Fibroblast of lung (primary cell): ENCODE measurements around the gene CRADD. TPM values are rescaled to one million over a fixed set of nuclear protein-coding genes. Genes with fewer than 3 reads are reported as not detected.

Experiments
- DNase-seq, 2 donors: peaks; one replicate each; pipeline versions ENCODE4 v3.0.0 to v3.0.0-alpha.2; 2010; ENCODE audit warnings: low read depth in 2 of 2
- H2AFZ ChIP-seq: 2 replicates; pipeline ENCODE4 v1.5.1; 2012; ENCODE audit warnings: low read length, control low read depth, inconsistent platforms
- H3K27ac ChIP-seq: 2 replicates; pipeline ENCODE4 v1.5.1; 2011; ENCODE audit warnings: low read length, control low read depth; ENCODE audit not compliant: insufficient read depth
- H3K27me3 ChIP-seq: 2 replicates; pipeline ENCODE4 v1.5.1; 2011; ENCODE audit warnings: mild to moderate bottlenecking, low read length; ENCODE audit not compliant: control insufficient read depth, insufficient read depth
- H3K36me3 ChIP-seq: 2 replicates; pipeline ENCODE4 v1.5.1; 2011; ENCODE audit warnings: low read length; ENCODE audit not compliant: control insufficient read depth, insufficient read depth
- H3K4me1 ChIP-seq: 2 replicates; pipeline ENCODE4 v1.5.1; 2011; ENCODE audit warnings: low read length; ENCODE audit not compliant: control insufficient read depth, insufficient read depth; ENCODE audit errors: extremely low read depth
- H3K4me2 ChIP-seq: 2 replicates; pipeline ENCODE4 v1.5.1; 2011; ENCODE audit warnings: low read length, control low read depth; ENCODE audit not compliant: insufficient read depth; ENCODE audit errors: extremely low read depth
- H3K4me3 ChIP-seq, 4 experiments: fragments of 200-600 bp in 1 of 4; sonication (generic) in 1 of 4; replicated peaks in 1 of 4; 2 replicates each; pipeline ENCODE4 v1.5.1; 2011 to 2016; ENCODE audit warnings: low read length in 4 of 4, low read depth in 3 of 4, mild to moderate bottlenecking in 3 of 4, control low read depth in 2 of 4, inconsistent platforms in 1 of 4, mixed read lengths in 1 of 4; ENCODE audit not compliant: insufficient read depth in 1 of 4; ENCODE audit errors: control extremely low read depth in 1 of 4
- H3K79me2 ChIP-seq: 2 replicates; pipeline ENCODE4 v1.5.1; 2012; ENCODE audit warnings: mild to moderate bottlenecking, low read length, inconsistent platforms; ENCODE audit not compliant: control insufficient read depth, insufficient read depth
- H3K9ac ChIP-seq: 2 replicates; pipeline ENCODE4 v1.5.1; 2011; ENCODE audit warnings: mild to moderate bottlenecking, low read length, control low read depth; ENCODE audit not compliant: insufficient read depth
- H3K9me3 ChIP-seq: 2 replicates; pipeline ENCODE4 v1.5.1; 2012; ENCODE audit warnings: low read depth, low read length; ENCODE audit not compliant: control insufficient read depth, insufficient read depth
- H4K20me1 ChIP-seq: 2 replicates; pipeline ENCODE4 v1.5.1; 2011; ENCODE audit warnings: low read length; ENCODE audit not compliant: control insufficient read depth, insufficient read depth; ENCODE audit errors: extremely low read depth
- CTCF ChIP-seq, 2 donors: IDR thresholded peaks in 1 of 2; conservative IDR thresholded peaks in 1 of 2; 1 replicate in 1 of 2; 2 replicates in 1 of 2; pipeline ENCODE4 v1.5.1; 2011 to 2012; ENCODE audit warnings: low read length in 2 of 2, control low read depth in 1 of 2, inconsistent platforms in 1 of 2, low read depth in 1 of 2, mild to moderate bottlenecking in 1 of 2
- EZH2 ChIP-seq: IDR thresholded peaks from 2 replicates; pipeline ENCODE4 v1.5.1; 2012; ENCODE audit warnings: low read length, control low read depth, mild to moderate bottlenecking; ENCODE audit errors: missing control alignments
- polyA plus RNA-seq, 2 donors: library from polyadenylated mRNA; depleted of rRNA in 1 of 2; stranded (reverse) in 1 of 2; unstranded in 1 of 2; fragments of >200 nt; gene quantifications; 2 replicates each; pipeline ENCODE4 v1.2.1, GENCODE V29; 2011 to 2012; ENCODE audit warnings: missing spikeins in 1 of 2
- total RNA-seq: library from RNA; depleted of rRNA; stranded (reverse); fragments of >200 nt; gene quantifications from 2 replicates; pipeline ENCODE4 v1.2.1, GENCODE V29; 2014

Gene CRADD
- total and polyA plus RNA-seq, 2 donors (not counting 1 experiment from before 2014, with no cell fraction given) = 13.5 to 21.1 TPM

GRCh38 chr12:93846936-93847516 is 169.9 kb downstream of the CRADD start:
- Histone ChIP-seq H4K20me1 (no peaks in the 10 kb centered on the region), H3K9ac (no peak overlapping the region), H3K9me3 (no peaks in the 10 kb centered on the region), H3K4me1 (no peaks in the 10 kb centered on the region), H3K27me3 (no peaks in the 10 kb centered on the region), H3K4me2 (no peak overlapping the region), H2AFZ (no peak overlapping the region), H3K36me3 (no peaks in the 10 kb centered on the region), H3K79me2 (no peaks in the 10 kb centered on the region), H3K4me3 (no peak overlapping the region), H3K27ac (no peak overlapping the region)
- TF ChIP-seq CTCF (conservative IDR thresholded peaks at IDR 0.05 in 1 of 2, IDR thresholded peaks at IDR 0.05 in 1 of 2; ENCODE audit: low read depth in 1 of 2, low read length in 2 of 2) (no peak), EZH2 (no peak)
- no peak for DNase-seq

DNA sequence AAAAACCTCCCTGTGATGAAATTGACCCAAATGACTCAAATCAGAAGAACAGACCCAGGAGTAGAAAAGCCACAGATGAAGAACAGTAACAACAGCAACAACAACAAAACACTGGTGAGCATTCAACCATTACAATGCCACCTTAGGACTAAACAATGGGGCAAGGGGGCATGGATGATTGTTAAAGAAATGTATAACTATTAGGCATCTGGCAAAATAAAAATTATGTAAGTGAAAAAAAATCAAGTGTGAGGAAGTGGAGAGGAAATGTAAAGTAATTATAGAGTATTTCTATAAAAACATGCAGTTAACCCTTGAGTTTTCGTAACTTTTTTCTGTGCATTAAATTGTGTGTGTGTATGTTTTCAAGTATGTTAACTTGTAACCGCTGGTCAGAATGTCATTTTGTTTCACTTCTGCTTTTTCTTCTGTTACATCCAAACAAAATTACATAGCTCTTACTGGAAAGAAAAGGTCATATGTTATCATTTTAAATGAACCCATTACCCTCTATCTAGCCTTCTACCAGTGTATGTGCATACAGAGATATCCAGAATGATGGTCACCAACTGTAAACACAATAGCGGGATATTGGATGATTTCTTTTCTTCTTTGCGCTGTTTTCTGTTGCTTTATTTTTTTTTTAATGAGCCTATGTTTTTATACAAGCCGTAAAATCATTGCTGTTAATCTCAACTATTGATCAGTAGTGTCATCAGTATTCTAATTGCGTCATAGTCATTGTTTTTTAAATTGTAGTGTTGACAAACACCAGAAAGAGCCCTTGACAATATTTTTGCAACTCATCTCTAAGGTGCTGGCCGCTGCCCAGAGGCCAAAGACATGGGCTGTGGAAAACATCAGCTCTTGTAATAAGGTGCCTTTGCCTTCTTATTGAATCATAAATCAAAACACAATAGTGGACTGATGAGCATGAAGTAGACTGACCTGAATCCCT is 170.6 kb downstream of the CRADD start:
- Histone ChIP-seq H3K27me3 (no peaks in the 10 kb centered on the region), H3K9me3 (no peaks in the 10 kb centered on the region), H3K4me1 (no peaks in the 10 kb centered on the region), H4K20me1 (no peaks in the 10 kb centered on the region), H3K4me3 (no peak overlapping the region), H3K9ac (no peak overlapping the region), H2AFZ (no peak overlapping the region), H3K4me2 (no peak overlapping the region), H3K79me2 (no peaks in the 10 kb centered on the region), H3K36me3 (no peaks in the 10 kb centered on the region), H3K27ac (no peak overlapping the region)
- no peak for TF ChIP-seq EZH2
- no peak for TF ChIP-seq CTCF (conservative IDR thresholded peaks at IDR 0.05 in 1 of 2, IDR thresholded peaks at IDR 0.05 in 1 of 2; ENCODE audit: low read depth in 1 of 2, low read length in 2 of 2)
- no peak for DNase-seq

DNA sequence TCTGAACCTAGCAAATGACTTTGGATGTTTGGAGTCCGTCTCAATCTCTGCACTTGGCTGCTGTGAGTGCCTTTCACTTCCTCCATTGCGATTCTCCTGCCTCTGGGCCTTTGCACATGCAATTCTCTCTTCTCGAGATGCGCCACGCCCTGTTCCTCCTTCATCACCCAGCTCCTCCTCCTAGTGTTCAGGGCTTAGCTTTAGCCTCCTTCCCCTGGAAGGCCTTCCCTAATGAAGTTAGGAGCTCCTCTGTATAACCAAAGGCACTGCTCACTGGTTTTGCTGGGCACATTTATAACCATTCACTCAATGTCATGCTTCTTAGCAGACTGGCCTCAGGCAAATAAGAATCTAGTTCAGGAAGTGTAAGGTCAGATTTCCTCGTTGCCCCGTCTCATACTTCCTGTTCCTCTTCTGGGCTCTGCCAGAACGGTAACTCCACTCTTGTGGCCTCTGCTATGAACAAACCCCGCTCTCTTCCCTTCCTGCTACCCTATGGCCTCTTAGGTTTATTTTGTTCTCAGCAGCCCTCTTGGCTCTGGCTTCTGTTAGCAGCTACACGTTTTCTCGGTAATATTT is 171.4 kb downstream of the CRADD start:
- no peak overlapping the region for H3K9ac ChIP-seq
- no peaks in the 10 kb centered on the region for H4K20me1 ChIP-seq
- no peaks in the 10 kb centered on the region for H3K27me3 ChIP-seq
- H3K36me3 ChIP-seq = no peaks in the 10 kb centered on the region
- no peak overlapping the region for H3K4me3 ChIP-seq
- no peak overlapping the region for H2AFZ ChIP-seq
- H3K9me3 ChIP-seq = no peaks in the 10 kb centered on the region
- H3K4me2 ChIP-seq = no peak overlapping the region
- no peak for DNase-seq
- TF ChIP-seq EZH2 (no peak), CTCF (conservative IDR thresholded peaks at IDR 0.05 in 1 of 2, IDR thresholded peaks at IDR 0.05 in 1 of 2; ENCODE audit: low read depth in 1 of 2, low read length in 2 of 2) (no peak)
- H3K79me2 ChIP-seq = no peaks in the 10 kb centered on the region
- H3K27ac ChIP-seq = no peak overlapping the region
- H3K4me1 ChIP-seq = no peaks in the 10 kb centered on the region
